Renal cortical epithelial cell (primary cell): Measurements from ENCODE around the gene IGF2BP3. TPM values are rescaled to one million over a fixed set of nuclear protein-coding genes. Genes with fewer than 3 reads are reported as not detected.
A peak's percentile ranks its signal among the peaks of the same experiment; 100 is the strongest.

Source experiments
- DNase-seq: peaks from one replicate; pipeline ENCODE4 v3.0.0-alpha.2; 2011; ENCODE audit warnings: low read depth
- total RNA-seq: library from RNA; depleted of rRNA; stranded (reverse); fragments of >200 nt; gene quantifications from 2 replicates; pipeline ENCODE4 v1.2.3, GENCODE V29; 2014

The IGF2BP3 gene
- total RNA-seq, 1 donor from 2014 or later, result 50.8 TPM

GRCh38 chr7:23264916-23265458, 205.3 kb downstream of the IGF2BP3 start:
- no peak for DNase-seq

- peak; percentile 47 for DNase-seq
These were observed 208.3 kb downstream of the IGF2BP3 start for GRCh38 chr7:23261843-23262452.

- DNase-seq, result no peak
These were observed 209.9 kb downstream of the IGF2BP3 start for GRCh38 chr7:23260371-23260770.

Other genes starting within 250 kb of the IGF2BP3 start
- 11.5 and 120 TPM in 2 replicates for gene GPNMB, start 223.7 kb downstream of the IGF2BP3 start, total RNA-seq
- 55.3 and 72.2 TPM in 2 replicates for gene MALSU1, start 171.2 kb downstream of the IGF2BP3 start, total RNA-seq
- gene TRA2A, start 61.5 kb upstream of the IGF2BP3 start, total RNA-seq, result 27.6 and 38.0 TPM in 2 replicates
- gene CCDC126, start 126.9 kb upstream of the IGF2BP3 start, total RNA-seq, result 18.7 and 36.8 TPM in 2 replicates
- 4.8 and 14.8 TPM in 2 replicates for gene FAM221A, start 209.7 kb upstream of the IGF2BP3 start, total RNA-seq
- 0.25 and 0.69 TPM in 2 replicates for gene STK31, start 239.7 kb upstream of the IGF2BP3 start, total RNA-seq